Hepatocyte (in vitro differentiated cells): ENCODE measurements around the gene ALOXE3.

Experiments used
- CTCF ChIP-seq: fragments of 200-600 bp; sonication (generic); IDR thresholded peaks from 2 replicates; pipeline ENCODE4 v1.5.1; 2016; ENCODE audit warnings: antibody characterized with exemption, mild to moderate bottlenecking; ENCODE audit not compliant: poor library complexity
- EZH2 ChIP-seq: fragments of 200-600 bp; sonication (generic); IDR thresholded peaks from 2 replicates; pipeline ENCODE4 v1.6.1; 2016; ENCODE audit warnings: antibody characterized with exemption, mild to moderate bottlenecking, borderline replicate concordance

DNA sequence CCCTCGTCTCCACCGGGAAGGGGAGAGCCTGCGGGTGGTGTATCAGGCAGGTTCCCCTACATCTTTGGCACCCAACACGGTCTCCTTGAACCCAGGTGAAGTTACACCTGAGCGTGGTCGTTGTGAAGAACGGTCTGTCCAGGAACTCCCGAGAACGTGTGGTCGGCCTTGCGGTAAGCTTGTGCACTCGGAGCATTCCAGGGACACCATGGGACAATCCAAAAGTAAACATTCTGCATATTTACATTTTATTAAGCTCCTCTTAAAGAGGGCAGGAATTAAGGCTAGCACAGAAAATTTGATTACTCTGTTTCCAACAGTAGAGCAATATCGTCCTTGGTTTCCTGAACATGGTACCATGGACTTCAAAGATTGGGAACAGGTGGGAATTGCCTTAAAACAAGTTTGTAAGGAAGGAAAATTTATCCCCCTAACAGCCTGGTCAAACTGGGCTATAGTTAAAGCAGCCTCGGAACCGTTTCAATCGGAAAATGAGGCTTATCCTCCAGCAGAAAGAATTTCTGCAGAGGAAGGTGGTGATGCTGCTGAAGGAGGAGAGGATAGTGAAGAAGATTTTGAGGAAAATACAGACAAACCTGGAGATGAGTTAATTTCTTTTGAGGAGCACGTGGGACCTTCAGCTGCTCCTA, 61.2 kb downstream of the ALOXE3 start:
- TF ChIP-seq CTCF = no peak
- TF ChIP-seq EZH2 = no peak
